SK-N-SH treated with all-trans-retinoic acid at 6 μM for 48 hours (cell line): ENCODE measurements around the gene ESYT2.

Experiments
- ARNTL ChIP-seq: fragments of 450-650 bp; formaldehyde crosslinking; IDR thresholded peaks from 2 replicates; pipeline ENCODE4 v1.5.0; 2020; ENCODE audit warnings: low read depth, mild to moderate bottlenecking, moderate library complexity, borderline replicate concordance
- ISL1 ChIP-seq: fragments of 250-450 bp; sonication (Bioruptor Pico); IDR thresholded peaks from 2 replicates; pipeline ENCODE4 v2.1.2; 2022; ENCODE audit warnings: mild to moderate bottlenecking, moderate library complexity
- PATZ1 ChIP-seq: fragments of 250-450 bp; sonication (Bioruptor Pico); IDR thresholded peaks from 2 replicates; pipeline ENCODE4 v1.8.0; 2020; ENCODE audit warnings: mild to moderate bottlenecking, moderate library complexity, borderline replicate concordance
- POU6F1 ChIP-seq: fragments of 250-450 bp; sonication (Bioruptor Pico); IDR thresholded peaks from 2 replicates; pipeline ENCODE4 v1.8.0; 2021; ENCODE audit warnings: low read depth, mild to moderate bottlenecking, moderate library complexity, borderline replicate concordance
- TOX ChIP-seq: fragments of 250-450 bp; sonication (Bioruptor Pico); IDR thresholded peaks from 2 replicates; pipeline ENCODE4 v1.8.0; 2021; ENCODE audit warnings: mild to moderate bottlenecking, moderate library complexity, borderline replicate concordance
- ZFP3 ChIP-seq: fragments of 250-450 bp; sonication (Bioruptor Pico); IDR thresholded peaks from 2 replicates; pipeline ENCODE4 v1.5.0; 2020; ENCODE audit warnings: mild to moderate bottlenecking, moderate library complexity
- ZFP30 ChIP-seq: fragments of 450-650 bp; formaldehyde crosslinking; IDR thresholded peaks from 2 replicates; pipeline ENCODE4 v1.5.0; 2022; ENCODE audit warnings: mild to moderate bottlenecking, moderate library complexity
- ZNF565 ChIP-seq: fragments of 450-650 bp; formaldehyde crosslinking; conservative IDR thresholded peaks from 2 replicates; pipeline ENCODE4 v1.5.0; 2020; ENCODE audit warnings: low read depth, mild to moderate bottlenecking, moderate library complexity
- TF ChIP-seq, protein P1 (sequence below): fragments of 250-450 bp; sonication (Bioruptor Pico); IDR thresholded peaks from 2 replicates; pipeline ENCODE4 v1.5.1; 2020; ENCODE audit warnings: low read depth, mild to moderate bottlenecking, moderate library complexity

DNA sequence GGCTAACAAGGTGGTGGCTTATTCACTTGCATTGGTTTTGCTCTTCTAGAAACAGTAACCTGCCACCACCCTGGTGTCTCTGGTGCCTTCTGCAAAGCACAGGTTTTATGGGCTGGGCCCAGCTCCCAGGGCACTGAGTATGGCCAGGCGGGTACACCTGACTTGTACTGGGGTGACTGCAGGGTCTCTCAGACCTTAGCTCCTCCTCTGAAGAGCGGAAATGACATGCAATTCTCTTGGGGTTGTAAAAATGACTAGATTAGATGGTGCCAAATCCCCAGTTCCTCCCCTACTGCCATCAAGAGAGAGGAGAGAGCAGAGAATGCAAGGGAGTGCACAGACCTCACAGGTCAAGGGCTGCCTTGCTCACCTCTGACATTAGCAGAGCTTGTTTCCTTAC, 14.7 kb downstream of the ESYT2 start:
- TF ChIP-seq ZFP30 (no peak), TOX (no peak), ZNF565 (CRISPR knock-in tag) (no peak), POU6F1 (CRISPR knock-in tag) (no peak), PATZ1 (CRISPR knock-in tag) (no peak), ISL1 (CRISPR knock-in tag) (no peak), ZFP3 (CRISPR knock-in tag) (no peak), ARNTL (CRISPR knock-in tag) (no peak)
- TF ChIP-seq, protein P1, sequence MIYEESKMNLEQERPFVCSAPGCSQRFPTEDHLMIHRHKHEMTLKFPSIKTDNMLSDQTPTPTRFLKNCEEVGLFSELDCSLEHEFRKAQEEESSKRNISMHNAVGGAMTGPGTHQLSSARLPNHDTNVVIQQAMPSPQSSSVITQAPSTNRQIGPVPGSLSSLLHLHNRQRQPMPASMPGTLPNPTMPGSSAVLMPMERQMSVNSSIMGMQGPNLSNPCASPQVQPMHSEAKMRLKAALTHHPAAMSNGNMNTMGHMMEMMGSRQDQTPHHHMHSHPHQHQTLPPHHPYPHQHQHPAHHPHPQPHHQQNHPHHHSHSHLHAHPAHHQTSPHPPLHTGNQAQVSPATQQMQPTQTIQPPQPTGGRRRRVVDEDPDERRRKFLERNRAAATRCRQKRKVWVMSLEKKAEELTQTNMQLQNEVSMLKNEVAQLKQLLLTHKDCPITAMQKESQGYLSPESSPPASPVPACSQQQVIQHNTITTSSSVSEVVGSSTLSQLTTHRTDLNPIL: no peak
